ENCODE measurements around the gene MTCL1.

MTCL1 gene

DNA sequence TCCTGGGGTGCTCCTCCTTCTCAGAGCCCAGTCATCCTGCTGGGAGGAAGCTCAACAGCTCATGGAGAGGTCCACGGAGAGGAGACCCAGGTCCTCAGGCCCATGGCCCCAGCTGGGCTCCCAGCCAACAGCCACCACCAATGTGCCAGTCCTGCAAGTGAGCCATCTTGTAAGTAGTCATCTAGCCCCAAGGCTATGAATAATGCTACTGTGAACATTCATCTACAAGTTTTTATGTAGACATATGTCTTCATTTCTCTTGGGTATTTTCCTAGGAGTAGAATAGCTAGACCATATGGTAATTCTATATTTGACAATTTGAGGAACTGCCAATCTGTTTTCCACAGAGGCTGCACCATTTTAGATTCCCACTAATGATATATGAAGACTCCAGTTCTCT, 166.1 kb downstream of the MTCL1 start:
- DNase-seq: no peak

DNA sequence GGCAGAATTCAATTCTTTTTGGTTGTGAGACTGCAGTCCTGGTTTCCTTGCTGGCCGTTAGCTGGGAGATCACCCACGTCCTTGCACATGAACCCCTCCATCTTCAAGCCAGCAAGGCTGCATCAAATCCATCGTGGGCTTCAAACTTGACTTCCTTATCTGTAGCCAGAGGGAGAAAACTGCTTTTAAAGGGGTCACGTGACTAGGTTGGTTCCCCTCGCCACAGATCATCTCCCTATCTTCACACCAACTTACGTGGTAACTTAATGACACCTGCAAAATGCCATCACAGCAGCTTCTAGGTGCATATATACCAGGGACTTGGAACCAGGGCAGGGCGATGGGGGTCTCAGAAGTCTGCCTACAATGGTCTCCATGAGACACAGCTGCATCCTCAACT, 169.5 kb downstream of the MTCL1 start:
- no peak for DNase-seq

DNA sequence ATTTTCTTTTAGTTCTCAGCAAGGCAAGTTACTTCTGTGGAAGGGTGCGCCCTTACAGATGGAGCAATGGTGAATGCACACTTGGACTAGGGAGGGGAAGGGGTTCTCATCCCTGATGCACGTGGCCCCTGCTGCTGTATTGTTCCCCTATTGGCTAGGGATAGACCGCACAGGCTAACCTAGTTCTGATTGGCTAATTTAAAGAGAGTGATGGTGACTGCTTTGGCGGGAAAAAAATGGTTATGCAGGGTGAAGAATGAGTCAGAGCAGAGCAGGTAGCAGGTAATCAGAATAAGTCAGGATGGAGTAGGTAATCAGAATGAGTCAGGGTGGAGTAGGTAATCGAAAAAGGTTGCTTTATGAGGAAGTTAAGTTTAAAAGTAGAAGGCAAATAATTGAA, 171.5 kb downstream of the MTCL1 start:
- no peak for DNase-seq

DNA sequence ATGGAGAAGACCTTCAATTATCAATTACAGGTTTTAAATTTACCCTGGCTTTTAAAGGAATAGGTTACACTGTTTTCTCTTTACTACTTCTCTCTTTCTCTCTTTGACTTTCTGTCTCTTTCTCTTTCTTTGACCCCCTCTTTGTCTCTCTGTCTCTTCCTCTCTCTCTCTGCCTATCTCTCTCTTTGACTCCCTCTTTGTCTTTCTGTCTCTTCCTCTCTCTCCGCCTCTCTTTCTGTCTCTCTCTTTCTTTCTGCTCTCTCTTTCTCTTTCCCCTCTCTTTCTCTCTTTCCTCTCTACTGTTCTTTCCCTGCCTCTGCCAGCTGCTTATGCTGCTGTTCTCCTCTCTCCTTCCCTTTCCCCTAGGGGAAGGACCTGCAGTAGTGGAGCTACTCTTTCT, 175.7 kb downstream of the MTCL1 start:
- no peak for DNase-seq

Measured in stimulated activated naive CD4-positive, alpha-beta T cell (primary cell).